A549 (cell line): Measurements from ENCODE around the gene ENTPD3. TPM values are rescaled to one million over a fixed set of nuclear protein-coding genes. Genes with fewer than 3 reads are reported as not detected.

Experiments used
- ATAC-seq, 2 experiments: fragments of 200-7000 bp in 1 of 2; fragments of >200 bp in 1 of 2; cut with Nextera tagmentation in 1 of 2; cut with Tn5 transposase in 1 of 2; 3 replicates each; pipeline versions ENCODE4 v1.8.0 to v1.9.1; 2018 to 2020; ENCODE audit warnings: mild to moderate bottlenecking in 1 of 2, moderate library complexity in 1 of 2
- CTCF ChIA-PET: fragments of 300-600 bp; sonication (Branson Sonifier 250); formaldehyde crosslinking; extraction: SDS; loops from one replicate; lab custom pipeline; 2021; ENCODE audit warnings: antibody characterized with exemption, inconsistent platforms; lab: Yijun Ruan, JAX
- POLR2A ChIA-PET: fragments of 350-600 bp; formaldehyde crosslinking; extraction: SDS; loops from one replicate; lab custom pipeline; 2021; ENCODE audit warnings: antibody characterized with exemption, inconsistent platforms; lab: Yijun Ruan, JAX
- DNase-seq, 2 experiments: peaks; one replicate each; pipeline versions ENCODE4 v3.0.0 to v3.0.0-alpha.2; 2011 to 2016; ENCODE audit warnings: low read depth in 1 of 2, low spot score in 1 of 2
- FAIRE-seq: peaks from 2 replicates; lab custom pipeline; 2011; peaks lifted over from hg19 to GRCh38; lab: Jason Lieb, UNC
- H3K27ac ChIP-seq, 2 experiments: fragments of >200 bp; sonication (Bioruptor Twin); formaldehyde crosslinking; 3 replicates each; pipeline ENCODE4 v1.5.1; 2016 to 2017
- H3K4me1 ChIP-seq: fragments of >200 bp; sonication (Bioruptor Twin); formaldehyde crosslinking; 3 replicates; pipeline ENCODE4 v1.6.1; 2016
- H3K4me2 ChIP-seq: fragments of >200 bp; sonication (Bioruptor Twin); formaldehyde crosslinking; 3 replicates; pipeline ENCODE4 v1.6.1; 2016
- H3K4me3 ChIP-seq: fragments of >200 bp; sonication (Bioruptor Twin); formaldehyde crosslinking; 3 replicates; pipeline ENCODE4 v1.5.1; 2016
- H3K9me3 ChIP-seq: fragments of >200 bp; sonication (Bioruptor Twin); formaldehyde crosslinking; 3 replicates; pipeline ENCODE4 v1.6.1; 2016
- BHLHE40 ChIP-seq: IDR thresholded peaks from 2 replicates; pipeline ENCODE4 v1.6.1; 2012; ENCODE audit warnings: low read depth, low read length, inconsistent platforms
- CBX2 ChIP-seq: fragments of 200-600 bp; sonication (generic); IDR thresholded peaks from 2 replicates; pipeline ENCODE4 v1.6.1; 2016; ENCODE audit warnings: low read depth, mild to moderate bottlenecking, borderline replicate concordance
- CBX8 ChIP-seq: fragments of 200-600 bp; sonication (generic); IDR thresholded peaks from 2 replicates; pipeline ENCODE4 v1.6.1; 2016
- CHD2 ChIP-seq: fragments of 150-350 bp; IDR thresholded peaks from 2 replicates; pipeline ENCODE4 v1.6.1; 2014; ENCODE audit warnings: low read length; ENCODE audit not compliant: partially characterized antibody
- EHF ChIP-seq: fragments of 250-450 bp; sonication (Bioruptor Pico); IDR thresholded peaks from 2 replicates; pipeline ENCODE4 v1.5.0; 2020; ENCODE audit warnings: mild to moderate bottlenecking
- EHMT2 ChIP-seq: fragments of 200-600 bp; sonication (generic); IDR thresholded peaks from 2 replicates; pipeline ENCODE4 v1.6.1; 2016; ENCODE audit warnings: antibody characterized with exemption, low read depth, mild to moderate bottlenecking, moderate library complexity
- EP300 ChIP-seq, 2 experiments: fragments of >200 bp; sonication (Bioruptor Twin); formaldehyde crosslinking; IDR thresholded peaks; 2 replicates in 1 of 2; 3 replicates in 1 of 2; pipeline ENCODE4 v1.6.1; 2016 to 2017
- FOSB ChIP-seq: fragments of 250-450 bp; sonication (Bioruptor Pico); IDR thresholded peaks from 2 replicates; pipeline ENCODE4 v1.5.0; 2020; ENCODE audit warnings: mild to moderate bottlenecking, moderate library complexity
- FOXS1 ChIP-seq: fragments of 250-450 bp; sonication (Bioruptor Pico); IDR thresholded peaks from 2 replicates; pipeline ENCODE4 v1.5.0; 2020; ENCODE audit warnings: mild to moderate bottlenecking, moderate library complexity
- HDAC2 ChIP-seq: fragments of 200-600 bp; sonication (generic); IDR thresholded peaks from 2 replicates; pipeline ENCODE4 v1.6.1; 2016
- HEYL ChIP-seq: fragments of 250-450 bp; sonication (Bioruptor Pico); IDR thresholded peaks from 2 replicates; pipeline ENCODE4 v1.8.0; 2021; ENCODE audit warnings: mild to moderate bottlenecking, moderate library complexity
- HOXA7 ChIP-seq: fragments of 250-450 bp; sonication (Bioruptor Pico); IDR thresholded peaks from 2 replicates; pipeline ENCODE4 v1.5.0; 2020; ENCODE audit warnings: mild to moderate bottlenecking, moderate library complexity
- JUNB ChIP-seq: fragments of >200 bp; sonication (Bioruptor Twin); formaldehyde crosslinking; IDR thresholded peaks from 2 replicates; pipeline ENCODE4 v1.6.1; 2016
- KDM1A ChIP-seq: fragments of 200-600 bp; sonication (generic); IDR thresholded peaks from 2 replicates; pipeline ENCODE4 v1.6.1; 2016; ENCODE audit warnings: low read depth, mild to moderate bottlenecking
- KDM5A ChIP-seq: fragments of 200-600 bp; sonication (generic); IDR thresholded peaks from 2 replicates; pipeline ENCODE4 v1.6.1; 2016; ENCODE audit warnings: antibody characterized with exemption, mild to moderate bottlenecking
- MAFK ChIP-seq: fragments of 450-650 bp; IDR thresholded peaks from 2 replicates; pipeline ENCODE4 v1.6.1; 2014; ENCODE audit not compliant: partially characterized antibody
- MAZ ChIP-seq: fragments of 150-350 bp; IDR thresholded peaks from 2 replicates; pipeline ENCODE4 v1.6.1; 2014; ENCODE audit warnings: antibody characterized with exemption, low read depth, low read length, borderline replicate concordance
- MYC ChIP-seq: IDR thresholded peaks from 2 replicates; pipeline ENCODE4 v1.6.1; 2012; ENCODE audit warnings: mild to moderate bottlenecking, inconsistent platforms, low read length, improper control_type of control experiment, borderline replicate concordance
- NFE2L2 ChIP-seq: fragments of 150-350 bp; conservative IDR thresholded peaks from 2 replicates; pipeline ENCODE4 v1.6.1; 2014; ENCODE audit warnings: low read length
- NR3C1 ChIP-seq: fragments of >200 bp; sonication (Bioruptor Twin); formaldehyde crosslinking; IDR thresholded peaks from 3 replicates; pipeline ENCODE4 v1.6.1; 2017
- PHF8 ChIP-seq: fragments of 200-600 bp; sonication (generic); IDR thresholded peaks from 2 replicates; pipeline ENCODE4 v1.6.1; 2016; ENCODE audit warnings: low read depth, mild to moderate bottlenecking, antibody characterized with exemption, moderate library complexity, borderline replicate concordance
- POLR2AphosphoS2 ChIP-seq: conservative IDR thresholded peaks from 2 replicates; pipeline ENCODE4 v1.6.1; 2012; ENCODE audit warnings: low read length, improper control_type of control experiment, inconsistent platforms
- RAD21 ChIP-seq, 2 experiments: fragments of >200 bp in 1 of 2; sonication (Bioruptor Twin) in 1 of 2; formaldehyde crosslinking in 1 of 2; IDR thresholded peaks in 1 of 2; conservative IDR thresholded peaks in 1 of 2; 2 replicates in 1 of 2; 3 replicates in 1 of 2; pipeline ENCODE4 v1.6.1; 2012 to 2018; ENCODE audit warnings: inconsistent platforms in 1 of 2
- RARB ChIP-seq: fragments of 250-450 bp; sonication (Bioruptor Pico); IDR thresholded peaks from 2 replicates; pipeline ENCODE4 v1.8.0; 2021; ENCODE audit warnings: mild to moderate bottlenecking, moderate library complexity
- RNF2 ChIP-seq: fragments of 200-600 bp; sonication (generic); IDR thresholded peaks from 2 replicates; pipeline ENCODE4 v1.6.1; 2016; ENCODE audit warnings: low read depth, mild to moderate bottlenecking, antibody characterized with exemption, moderate library complexity, borderline replicate concordance
- ZSCAN20 ChIP-seq: fragments of 250-450 bp; sonication (Bioruptor Pico); IDR thresholded peaks from 2 replicates; pipeline ENCODE4 v1.8.0; 2022; ENCODE audit warnings: mild to moderate bottlenecking, moderate library complexity
- WGBS: methylation state at CpG from one replicate; pipeline ENCODE4 v1.1.6; 2017; ENCODE audit errors: missing lambda C conversion rate; 5-methylcytosine and 5-hydroxymethylcytosine counted together
- polyA plus RNA-seq, 4 experiments: library from polyadenylated mRNA; depleted of rRNA in 3 of 4; stranded (reverse); fragments of >200 nt; fragmentation: RNase III in 1 of 4; extraction: RNeasy Plus Mini Kit Qiagen cat#74134 plus additional on column Dnase treatment in 1 of 4; gene quantifications; 2 replicates in 3 of 4; 3 replicates in 1 of 4; pipeline ENCODE4 v1.2.3, GENCODE V29; 2011 to 2017
- TF ChIP-seq, protein P1 (sequence below): IDR thresholded peaks from 2 replicates; pipeline ENCODE4 v1.6.1; 2012; ENCODE audit warnings: low read depth, borderline replicate concordance
- TF ChIP-seq, protein P2 (sequence below): fragments of >200 bp; sonication (Bioruptor Twin); formaldehyde crosslinking; IDR thresholded peaks from 2 replicates; pipeline ENCODE4 v1.6.1; 2016
- TF ChIP-seq, protein P3 (sequence below): IDR thresholded peaks from 2 replicates; pipeline ENCODE4 v1.6.1; 2012
- TF ChIP-seq, protein P4 (sequence below): fragments of 250-450 bp; sonication (Bioruptor Pico); IDR thresholded peaks from 2 replicates; pipeline ENCODE4 v1.5.0; 2020; ENCODE audit warnings: low read depth, mild to moderate bottlenecking, moderate library complexity

The ENTPD3 gene
- polyA plus RNA-seq, 2 of the 4 experiments (the other 2 are of a cell fraction), result not detected

DNA sequence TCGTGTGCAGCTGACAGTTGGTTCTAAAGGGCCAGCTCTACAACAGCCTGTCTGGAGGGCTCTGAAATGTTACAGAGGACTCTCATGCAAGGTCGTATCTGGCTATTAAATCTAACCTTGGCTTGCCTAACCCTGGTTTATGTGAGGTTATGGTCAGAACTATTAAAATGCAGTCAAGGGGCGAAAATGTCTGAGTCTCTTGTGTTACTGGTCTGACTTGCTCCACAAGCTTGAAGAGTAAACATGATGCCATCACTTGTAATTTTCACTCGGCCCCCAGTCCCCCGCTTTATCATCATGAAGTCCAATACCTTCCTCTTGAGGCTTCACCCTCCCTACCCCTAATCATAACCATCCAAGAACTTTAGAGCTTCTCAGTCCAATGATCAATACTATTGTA, 9.4 kb downstream of the ENTPD3 start:
- 19% methylated on average over 5 of the region's 5 CpGs for WGBS
- DNase-seq (no peak), FAIRE-seq (no peak), ATAC-seq (no peak)
- no peak overlapping the region for H3K27ac ChIP-seq
- H3K4me2 ChIP-seq, result no peak overlapping the region
- TF ChIP-seq EHMT2 (no peak), POLR2AphosphoS2 (no peak), ZSCAN20 (CRISPR knock-in tag) (no peak), PHF8 (no peak), NR3C1 (no peak), KDM5A (no peak), HDAC2 (no peak), EHF (CRISPR knock-in tag) (no peak), JUNB (no peak), CBX2 (no peak), FOXS1 (no peak), NFE2L2 (no peak), MYC (no peak), RNF2 (no peak), RAD21 (conservative IDR thresholded peaks at IDR 0.05 in 1 of 2, IDR thresholded peaks at IDR 0.05 in 1 of 2) (no peak), HOXA7 (no peak), CHD2 (no peak)
- TF ChIP-seq, protein P1, sequence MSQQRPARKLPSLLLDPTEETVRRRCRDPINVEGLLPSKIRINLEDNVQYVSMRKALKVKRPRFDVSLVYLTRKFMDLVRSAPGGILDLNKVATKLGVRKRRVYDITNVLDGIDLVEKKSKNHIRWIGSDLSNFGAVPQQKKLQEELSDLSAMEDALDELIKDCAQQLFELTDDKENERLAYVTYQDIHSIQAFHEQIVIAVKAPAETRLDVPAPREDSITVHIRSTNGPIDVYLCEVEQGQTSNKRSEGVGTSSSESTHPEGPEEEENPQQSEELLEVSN, result no peak
- POLR2A ChIA-PET, result no interaction called here
- H3K9me3 ChIP-seq, result no peaks in the 10 kb centered on the region
- no peak overlapping the region for H3K4me3 ChIP-seq
- H3K4me1 ChIP-seq, result no peaks in the 10 kb centered on the region
- CTCF ChIA-PET, result interaction anchor here (0.9 kb wide), 1 partner anchor 188 kb away, joined by 3 read pairs; no protein-coding TSS in a partner anchor

DNA sequence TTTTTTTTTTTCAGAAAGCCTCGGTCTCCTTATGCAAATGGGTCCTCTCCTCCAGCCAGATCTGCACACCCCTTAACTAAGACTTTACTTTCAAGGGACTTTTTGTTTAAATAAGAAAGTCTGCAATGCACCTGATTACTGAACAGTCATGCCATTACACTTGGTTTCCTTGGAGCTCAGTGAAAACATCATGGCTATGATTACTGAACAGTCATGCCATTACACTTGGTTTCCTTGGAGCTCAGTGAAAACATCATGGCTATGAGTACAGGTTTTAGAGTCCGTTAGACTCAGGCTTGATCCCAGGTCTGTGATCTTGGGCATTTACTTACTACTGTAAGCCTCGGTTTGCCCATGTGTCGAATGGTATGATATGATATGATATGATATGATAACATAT, 10.1 kb downstream of the ENTPD3 start:
- H3K4me1 ChIP-seq, result no peaks in the 10 kb centered on the region
- H3K9me3 ChIP-seq, result no peaks in the 10 kb centered on the region
- ATAC-seq, result no peak
- ChIA-PET POLR2A (no interaction called here), CTCF (no interaction called here)
- 10% methylated on average over 4 of the region's 4 CpGs for WGBS
- no peak for DNase-seq
- H3K27ac ChIP-seq, result no peak overlapping the region
- H3K4me3 ChIP-seq, result no peak overlapping the region
- H3K4me2 ChIP-seq, result no peak overlapping the region
- no peak for FAIRE-seq
- TF ChIP-seq POLR2AphosphoS2 (no peak), BHLHE40 (no peak), RARB (no peak), FOSB (CRISPR knock-in tag) (no peak), KDM1A (no peak), MAFK (no peak), HEYL (no peak), EP300 (IDR thresholded peaks at IDR 0.05) (no peak), MAZ (no peak), CBX8 (no peak), NR3C1 (no peak), EHF (CRISPR knock-in tag) (no peak)
- TF ChIP-seq, protein P2, sequence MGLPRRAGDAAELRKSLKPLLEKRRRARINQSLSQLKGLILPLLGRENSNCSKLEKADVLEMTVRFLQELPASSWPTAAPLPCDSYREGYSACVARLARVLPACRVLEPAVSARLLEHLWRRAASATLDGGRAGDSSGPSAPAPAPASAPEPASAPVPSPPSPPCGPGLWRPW, result no peak
- TF ChIP-seq, protein P3, sequence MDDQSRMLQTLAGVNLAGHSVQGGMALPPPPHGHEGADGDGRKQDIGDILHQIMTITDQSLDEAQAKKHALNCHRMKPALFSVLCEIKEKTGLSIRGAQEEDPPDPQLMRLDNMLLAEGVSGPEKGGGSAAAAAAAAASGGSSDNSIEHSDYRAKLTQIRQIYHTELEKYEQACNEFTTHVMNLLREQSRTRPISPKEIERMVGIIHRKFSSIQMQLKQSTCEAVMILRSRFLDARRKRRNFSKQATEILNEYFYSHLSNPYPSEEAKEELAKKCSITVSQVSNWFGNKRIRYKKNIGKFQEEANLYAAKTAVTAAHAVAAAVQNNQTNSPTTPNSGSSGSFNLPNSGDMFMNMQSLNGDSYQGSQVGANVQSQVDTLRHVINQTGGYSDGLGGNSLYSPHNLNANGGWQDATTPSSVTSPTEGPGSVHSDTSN, result no peak
- TF ChIP-seq, protein P4, sequence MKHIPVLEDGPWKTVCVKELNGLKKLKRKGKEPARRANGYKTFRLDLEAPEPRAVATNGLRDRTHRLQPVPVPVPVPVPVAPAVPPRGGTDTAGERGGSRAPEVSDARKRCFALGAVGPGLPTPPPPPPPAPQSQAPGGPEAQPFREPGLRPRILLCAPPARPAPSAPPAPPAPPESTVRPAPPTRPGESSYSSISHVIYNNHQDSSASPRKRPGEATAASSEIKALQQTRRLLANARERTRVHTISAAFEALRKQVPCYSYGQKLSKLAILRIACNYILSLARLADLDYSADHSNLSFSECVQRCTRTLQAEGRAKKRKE (CRISPR knock-in tag), result no peak
